Lower lobe of right lung (tissue), 2 donors: Measurements from ENCODE around the gene AUTS2. TPM values are rescaled to one million over a fixed set of nuclear protein-coding genes. Genes with fewer than 3 reads are reported as not detected.

Source experiments
- ATAC-seq, 2 donors: fragments of 200-7000 bp; cut with Tn5 transposase; one replicate each; pipeline ENCODE4 v1.9.1; 2020 to 2022; ENCODE audit warnings: mild to moderate bottlenecking in 2 of 2, moderate library complexity in 2 of 2
- DNase-seq: peaks from one replicate; pipeline ENCODE4 v3.0.0-alpha.2; 2020
- H3K27ac ChIP-seq: fragments of 200-600 bp; one replicate; pipeline ENCODE4 v1.8.0; 2022
- H3K27me3 ChIP-seq: fragments of 200-600 bp; one replicate; pipeline ENCODE4 v1.8.0; 2022; ENCODE audit warnings: low read depth
- H3K36me3 ChIP-seq: fragments of 200-600 bp; one replicate; pipeline ENCODE4 v1.8.0; 2022; ENCODE audit warnings: mild to moderate bottlenecking
- H3K4me1 ChIP-seq: fragments of 200-600 bp; one replicate; pipeline ENCODE4 v1.8.0; 2022
- H3K4me3 ChIP-seq: fragments of 200-600 bp; one replicate; pipeline ENCODE4 v1.8.0; 2022; ENCODE audit warnings: mild to moderate bottlenecking
- H3K9me3 ChIP-seq: fragments of 200-600 bp; one replicate; pipeline ENCODE4 v1.8.0; 2022
- intact Hi-C: fragments of 100-400 bp; cut with DNase I; formaldehyde crosslinking; loops from one replicate; pipeline ENCODE4 v1.11.0; 2022
- total RNA-seq: library from RNA; stranded (reverse); fragmentation: NEBNext Ultra II Directional; extraction: Animal tissue kit (Norgen Biotek cat#: 25700); gene quantifications from one replicate; pipeline ENCODE4 v1.2.1, GENCODE V29; 2021
- TF ChIP-seq, protein P1 (sequence below): fragments of 200-600 bp; IDR thresholded peaks from one replicate; pipeline ENCODE4 v1.8.0; 2022; ENCODE audit warnings: antibody characterized with exemption, mild to moderate bottlenecking
- donor health status: DM: no; HTN: yes; CAD: no; lungs with severe emphysema.

Gene AUTS2
- total RNA-seq, 1 donor from 2014 or later, result 45.7 TPM

GRCh38 chr7:70494225-70495032, 896.2 kb downstream of the AUTS2 start:
- Histone ChIP-seq H3K36me3 (no peaks in the 10 kb centered on the region), H3K4me3 (no peak overlapping the region), H3K27ac (no peak overlapping the region), H3K4me1 (no peaks in the 10 kb centered on the region), H3K27me3 (no peaks in the 10 kb centered on the region), H3K9me3 (no peaks in the 10 kb centered on the region)
- ATAC-seq (no peak), DNase-seq (no peak)
- intact Hi-C loops, result no loop called here
- TF ChIP-seq, protein P1, sequence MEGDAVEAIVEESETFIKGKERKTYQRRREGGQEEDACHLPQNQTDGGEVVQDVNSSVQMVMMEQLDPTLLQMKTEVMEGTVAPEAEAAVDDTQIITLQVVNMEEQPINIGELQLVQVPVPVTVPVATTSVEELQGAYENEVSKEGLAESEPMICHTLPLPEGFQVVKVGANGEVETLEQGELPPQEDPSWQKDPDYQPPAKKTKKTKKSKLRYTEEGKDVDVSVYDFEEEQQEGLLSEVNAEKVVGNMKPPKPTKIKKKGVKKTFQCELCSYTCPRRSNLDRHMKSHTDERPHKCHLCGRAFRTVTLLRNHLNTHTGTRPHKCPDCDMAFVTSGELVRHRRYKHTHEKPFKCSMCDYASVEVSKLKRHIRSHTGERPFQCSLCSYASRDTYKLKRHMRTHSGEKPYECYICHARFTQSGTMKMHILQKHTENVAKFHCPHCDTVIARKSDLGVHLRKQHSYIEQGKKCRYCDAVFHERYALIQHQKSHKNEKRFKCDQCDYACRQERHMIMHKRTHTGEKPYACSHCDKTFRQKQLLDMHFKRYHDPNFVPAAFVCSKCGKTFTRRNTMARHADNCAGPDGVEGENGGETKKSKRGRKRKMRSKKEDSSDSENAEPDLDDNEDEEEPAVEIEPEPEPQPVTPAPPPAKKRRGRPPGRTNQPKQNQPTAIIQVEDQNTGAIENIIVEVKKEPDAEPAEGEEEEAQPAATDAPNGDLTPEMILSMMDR, result no peak

DNA sequence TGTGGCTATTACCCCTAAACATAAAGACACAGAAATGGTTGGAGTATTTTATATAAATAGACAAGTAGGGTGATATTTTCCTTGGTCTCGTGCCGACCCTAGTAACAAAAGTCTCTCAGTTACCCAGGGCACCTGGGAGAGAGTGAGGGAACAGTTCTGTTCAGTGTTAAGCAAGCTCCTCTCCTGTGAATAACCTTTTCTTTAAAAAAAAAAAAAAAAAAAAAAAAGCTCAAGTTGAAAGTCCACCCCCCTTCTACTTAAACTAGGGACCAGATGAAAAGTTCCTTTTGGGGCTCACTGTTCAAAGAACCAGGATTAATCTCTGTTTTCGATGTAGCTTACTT, 896.7 kb downstream of the AUTS2 start:
- DNase-seq (no peak), ATAC-seq (no peak)
- intact Hi-C loops, result no loop called here
- H3K27ac ChIP-seq, result no peak overlapping the region
- no peaks in the 10 kb centered on the region for H3K9me3 ChIP-seq
- H3K27me3 ChIP-seq, result no peaks in the 10 kb centered on the region
- H3K4me3 ChIP-seq, result no peak overlapping the region
- H3K36me3 ChIP-seq, result no peaks in the 10 kb centered on the region
- no peaks in the 10 kb centered on the region for H3K4me1 ChIP-seq
- TF ChIP-seq, protein P1, result no peak

DNA sequence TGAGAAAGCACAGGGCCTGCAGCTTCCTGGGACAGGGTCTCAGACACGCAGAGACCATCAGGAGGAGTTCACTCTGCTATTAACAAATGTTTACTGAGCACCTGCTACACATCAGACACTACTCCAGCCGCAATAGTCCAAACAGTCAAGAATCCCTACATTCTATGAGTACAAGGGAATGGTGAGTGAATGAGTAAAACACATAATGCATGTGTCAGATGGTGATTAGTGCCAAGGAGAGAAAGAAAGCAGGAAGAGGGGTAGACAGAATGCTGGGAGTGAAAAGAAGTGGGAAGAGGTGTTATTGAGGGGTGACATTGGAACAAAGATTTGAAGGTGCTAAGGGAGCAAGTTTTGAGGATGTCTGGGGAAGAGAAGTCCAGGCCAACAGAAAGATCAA, 899.5 kb downstream of the AUTS2 start:
- Histone ChIP-seq H3K9me3 (no peaks in the 10 kb centered on the region), H3K4me3 (no peak overlapping the region), H3K27ac (no peak overlapping the region), H3K4me1 (no peaks in the 10 kb centered on the region), H3K27me3 (no peaks in the 10 kb centered on the region), H3K36me3 (no peaks in the 10 kb centered on the region)
- TF ChIP-seq, protein P1, result no peak
- intact Hi-C loops, result no loop called here
- ATAC-seq (no peak), DNase-seq (no peak)

DNA sequence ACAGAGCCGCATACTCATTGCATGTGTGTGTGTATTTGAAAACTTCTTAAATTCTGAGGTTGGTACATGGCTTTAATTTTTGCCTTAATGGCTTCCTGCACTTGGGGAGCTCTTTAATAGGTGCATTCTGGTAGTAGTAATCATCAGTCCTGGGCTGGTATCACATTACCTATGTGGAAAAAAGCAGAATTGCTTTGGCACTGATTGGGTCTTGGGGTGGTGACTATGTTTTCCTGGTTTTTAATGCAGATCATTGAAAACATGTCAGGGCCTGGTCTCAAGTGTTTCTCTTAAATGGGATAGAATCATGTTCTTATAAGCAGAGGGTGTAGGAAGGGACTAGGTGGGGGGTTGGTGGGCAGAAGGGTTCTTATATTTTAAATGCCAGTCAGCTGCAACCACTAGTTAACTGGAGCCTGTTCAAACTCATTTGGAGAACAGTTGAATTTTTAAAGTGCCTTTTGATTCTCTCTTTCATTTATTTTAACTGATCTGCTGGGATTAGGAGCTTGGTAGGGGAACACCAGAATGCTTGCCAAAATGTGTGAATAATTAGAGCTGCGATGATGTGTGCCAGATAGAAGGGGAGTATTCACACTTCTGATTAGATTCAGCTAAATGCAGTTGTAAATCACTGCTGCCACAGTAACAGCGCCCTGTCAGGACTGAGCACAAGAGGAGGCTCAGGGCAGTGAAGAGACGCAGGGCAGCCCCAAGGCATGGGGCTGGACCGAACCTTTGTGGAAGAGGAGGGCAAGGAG, 900.1 kb downstream of the AUTS2 start:
- H3K4me3 ChIP-seq, result no peak overlapping the region
- DNase-seq (no peak), ATAC-seq (no peak)
- no peak overlapping the region for H3K27ac ChIP-seq
- no peaks in the 10 kb centered on the region for H3K27me3 ChIP-seq
- H3K9me3 ChIP-seq, result no peaks in the 10 kb centered on the region
- no peaks in the 10 kb centered on the region for H3K36me3 ChIP-seq
- no peaks in the 10 kb centered on the region for H3K4me1 ChIP-seq
- TF ChIP-seq, protein P1, result no peak
- intact Hi-C loops, result no loop called here

DNA sequence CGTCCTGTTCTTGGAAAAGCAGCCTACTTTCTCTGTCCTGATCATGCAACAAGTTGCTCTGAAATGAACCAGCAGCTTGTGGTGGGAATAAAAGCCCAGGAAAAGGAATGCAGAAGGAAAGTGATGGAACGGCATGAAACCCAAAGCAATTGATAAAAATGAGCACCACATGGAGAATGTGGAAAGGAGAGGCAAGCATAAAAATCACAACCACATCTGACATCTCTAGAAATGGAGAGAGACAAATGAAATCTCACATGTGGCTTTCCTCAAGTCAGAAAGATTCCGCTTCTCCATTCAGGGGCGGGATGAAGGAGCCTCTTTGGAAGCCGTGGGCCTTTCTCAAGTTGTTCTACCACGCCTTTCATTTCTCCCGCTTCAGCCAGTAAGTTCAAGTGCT, 902.0 kb downstream of the AUTS2 start:
- no peaks in the 10 kb centered on the region for H3K9me3 ChIP-seq
- no peaks in the 10 kb centered on the region for H3K27me3 ChIP-seq
- TF ChIP-seq, protein P1, result no peak
- ATAC-seq (no peak), DNase-seq (no peak)
- H3K36me3 ChIP-seq, result no peaks in the 10 kb centered on the region
- no peak overlapping the region for H3K27ac ChIP-seq
- H3K4me3 ChIP-seq, result no peak overlapping the region
- no peaks in the 10 kb centered on the region for H3K4me1 ChIP-seq
- intact Hi-C loops, result no loop called here
